Esophagus muscularis mucosa (tissue), 4 donors: ENCODE measurements around the gene LHCGR. TPM values are rescaled to one million over a fixed set of nuclear protein-coding genes. Genes with fewer than 3 reads are reported as not detected.
"Not testable (repeated sequence)": the region's sequence is repeated elsewhere in the genome, so short reads cannot be mapped to it uniquely, and the experiment has no call there.

Experiments used
- DNase-seq: peaks from one replicate; pipeline ENCODE4 v3.0.0-alpha.2; 2017; ENCODE audit errors: extremely low spot score
- H3K27ac ChIP-seq, 4 donors: fragments of 200-600 bp; sonication (generic); replicated peaks in 1 of 4; 1 replicate in 3 of 4; 2 replicates in 1 of 4; pipeline ENCODE4 v1.5.1; 2016 to 2019; ENCODE audit warnings: mild to moderate bottlenecking in 1 of 4
- H3K27me3 ChIP-seq, 4 donors: fragments of 200-600 bp; sonication (generic); one replicate each; pipeline versions ENCODE4 v1.5.1 to v1.6.0; 2016 to 2019
- H3K36me3 ChIP-seq, 4 donors: fragments of 200-600 bp; sonication (generic); one replicate each; pipeline ENCODE4 v1.5.1; 2016 to 2019
- H3K4me1 ChIP-seq, 4 donors: fragments of 200-600 bp; sonication (generic); one replicate each; pipeline ENCODE4 v1.5.1; 2016 to 2019
- H3K4me3 ChIP-seq, 4 donors: fragments of 200-600 bp; sonication (generic); 1 replicate in 2 of 4; 2 replicates in 2 of 4; pipeline ENCODE4 v1.5.1; 2016 to 2019; ENCODE audit warnings: mild to moderate bottlenecking in 4 of 4, moderate library complexity in 1 of 4
- H3K9me3 ChIP-seq, 4 donors: fragments of 200-600 bp; sonication (generic); 1 replicate in 3 of 4; 2 replicates in 1 of 4; pipeline ENCODE4 v1.5.1; 2016 to 2019
- EP300 ChIP-seq: sonication (generic); formaldehyde crosslinking; IDR thresholded peaks from one replicate; pipeline ENCODE4 v1.6.1; 2017; ENCODE audit warnings: antibody characterized with exemption
- POLR2A ChIP-seq: fragments of 450-650 bp; IDR thresholded peaks from one replicate; pipeline ENCODE4 v1.6.1; 2017; ENCODE audit warnings: antibody characterized with exemption, moderate library complexity, mild to moderate bottlenecking, low read depth
- POLR2AphosphoS5 ChIP-seq, 2 donors: sonication (generic); formaldehyde crosslinking; IDR thresholded peaks; one replicate each; pipeline ENCODE4 v1.6.1; 2017; ENCODE audit warnings: antibody characterized with exemption in 2 of 2
- WGBS: methylation state at CpG from one replicate; pipeline ENCODE4 v1.1.5; 2018; 5-methylcytosine and 5-hydroxymethylcytosine counted together
- intact Hi-C: fragments of 100-400 bp; cut with DNase I; formaldehyde crosslinking; loops from one replicate; pipeline ENCODE4 v1.15.1; 2023
- total RNA-seq, 4 donors: library from RNA; depleted of rRNA; stranded (reverse); fragments of >200 nt; gene quantifications; one replicate each; pipeline versions ENCODE4 v1.1.0 to v1.2.1, GENCODE V29; 2016
- TF ChIP-seq, protein P1 (sequence below), 3 experiments: fragments of 200-600 bp in 2 of 3; fragments of 450-650 bp in 1 of 3; sonication (generic) in 2 of 3; IDR thresholded peaks; one replicate each; pipeline ENCODE4 v1.5.1; 2017 to 2019; ENCODE audit warnings: antibody characterized with exemption in 3 of 3, mild to moderate bottlenecking in 2 of 3, moderate library complexity in 1 of 3

LHCGR gene
- total RNA-seq, 4 donors from 2014 or later: 0.65 to 4.6 (median 2.8) TPM

- Histone ChIP-seq H3K4me3 (no peak overlapping the region), H3K4me1 (peaks cover 2 to 51% (median 34%) of the 10 kb centered on the region in 4 donors), H3K36me3 (no peaks in the 10 kb centered on the region), H3K27me3 (peaks cover 0 to 4% (median 0%) of the 10 kb centered on the region in 4 donors), H3K9me3 (no peaks in the 10 kb centered on the region), H3K27ac (peak overlapping the region in 1 of 4 donors; percentile 23)
- intact Hi-C loops: no loop called here
- DNase-seq: no peak
- TF ChIP-seq POLR2AphosphoS5 (IDR thresholded peaks at IDR 0.05) (no peak), EP300 (no peak), POLR2A (no peak)
- TF ChIP-seq, protein P1, sequence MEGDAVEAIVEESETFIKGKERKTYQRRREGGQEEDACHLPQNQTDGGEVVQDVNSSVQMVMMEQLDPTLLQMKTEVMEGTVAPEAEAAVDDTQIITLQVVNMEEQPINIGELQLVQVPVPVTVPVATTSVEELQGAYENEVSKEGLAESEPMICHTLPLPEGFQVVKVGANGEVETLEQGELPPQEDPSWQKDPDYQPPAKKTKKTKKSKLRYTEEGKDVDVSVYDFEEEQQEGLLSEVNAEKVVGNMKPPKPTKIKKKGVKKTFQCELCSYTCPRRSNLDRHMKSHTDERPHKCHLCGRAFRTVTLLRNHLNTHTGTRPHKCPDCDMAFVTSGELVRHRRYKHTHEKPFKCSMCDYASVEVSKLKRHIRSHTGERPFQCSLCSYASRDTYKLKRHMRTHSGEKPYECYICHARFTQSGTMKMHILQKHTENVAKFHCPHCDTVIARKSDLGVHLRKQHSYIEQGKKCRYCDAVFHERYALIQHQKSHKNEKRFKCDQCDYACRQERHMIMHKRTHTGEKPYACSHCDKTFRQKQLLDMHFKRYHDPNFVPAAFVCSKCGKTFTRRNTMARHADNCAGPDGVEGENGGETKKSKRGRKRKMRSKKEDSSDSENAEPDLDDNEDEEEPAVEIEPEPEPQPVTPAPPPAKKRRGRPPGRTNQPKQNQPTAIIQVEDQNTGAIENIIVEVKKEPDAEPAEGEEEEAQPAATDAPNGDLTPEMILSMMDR (IDR thresholded peaks at IDR 0.05): no peak
Observed at GRCh38 chr2:48750128-48750739, 5.3 kb downstream of the LHCGR start.

DNA sequence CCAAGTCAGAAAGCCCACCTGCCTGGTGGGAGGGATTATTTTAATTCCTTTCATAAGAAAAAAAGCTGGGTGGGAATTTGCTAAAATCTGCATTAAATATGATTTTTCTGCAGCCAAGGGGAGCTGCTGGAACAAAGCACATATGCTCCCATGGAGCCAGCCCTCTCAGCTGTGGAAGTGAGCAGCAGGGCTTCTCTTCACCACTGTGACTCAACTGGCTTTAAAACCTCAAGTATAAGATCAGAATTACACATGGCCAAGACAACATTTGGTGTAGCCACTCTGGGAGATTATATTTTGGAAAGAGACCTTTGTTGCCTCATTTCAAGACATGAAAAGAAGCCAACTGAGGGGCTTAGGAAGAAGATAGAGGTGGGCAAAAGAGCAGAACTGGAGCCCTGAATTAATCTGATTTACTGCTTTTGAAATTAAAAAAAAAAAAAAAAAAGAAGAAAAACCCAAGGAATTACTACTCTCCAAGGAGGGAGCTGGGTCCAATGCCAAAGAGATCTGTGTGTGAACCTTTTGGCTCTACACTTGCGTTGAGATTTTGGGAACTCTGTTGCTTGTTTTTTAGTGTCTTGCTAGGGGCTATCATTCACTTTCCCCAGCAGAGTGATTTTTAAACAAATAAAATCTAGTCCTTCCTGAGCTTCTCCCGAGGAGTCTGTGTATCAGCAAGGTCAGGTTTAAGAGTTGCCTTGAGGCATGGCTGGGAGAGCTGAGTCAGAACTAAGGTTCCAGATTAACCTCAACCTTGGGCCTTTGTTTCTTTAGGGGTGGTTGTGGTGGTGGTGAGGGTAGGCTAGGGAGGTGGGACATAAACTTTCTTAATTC, 6.0 kb downstream of the LHCGR start:
- Histone ChIP-seq H3K4me3 (no peak overlapping the region), H3K4me1 (peaks cover 0 to 44% (median 29%) of the 10 kb centered on the region in 4 donors), H3K9me3 (no peaks in the 10 kb centered on the region), H3K27ac (peak overlapping the region in 3 of 4 donors; percentile 15 to 36 (median 23)), H3K36me3 (no peaks in the 10 kb centered on the region), H3K27me3 (no peaks in the 10 kb centered on the region)
- WGBS: 51% methylated on average over 2 of the region's 2 CpGs
- DNase-seq: peak; percentile 72
- TF ChIP-seq POLR2A (no peak), POLR2AphosphoS5 (IDR thresholded peaks at IDR 0.05) (no peak)
- TF ChIP-seq, protein P1 (IDR thresholded peaks at IDR 0.05): no peak
- intact Hi-C loops: no loop called here

DNA sequence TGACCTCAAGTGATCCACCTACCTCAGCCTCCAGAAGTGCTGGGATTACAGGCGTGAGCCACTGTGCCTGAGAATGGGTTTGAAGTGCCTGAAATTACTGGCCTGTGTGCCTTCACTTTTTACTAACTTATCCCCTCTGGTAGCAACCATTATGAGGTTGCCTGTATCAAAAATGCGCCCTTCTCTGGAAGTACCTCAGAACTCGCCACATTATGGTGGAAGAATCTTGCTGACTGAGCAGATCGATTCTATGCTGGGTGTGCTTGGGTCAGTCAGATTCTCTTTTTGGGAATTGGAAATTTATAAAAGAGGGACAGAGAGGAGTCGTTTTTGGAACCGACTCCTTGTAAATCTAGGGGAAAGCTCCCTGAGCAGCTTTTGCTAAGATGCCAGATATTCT, 8.2 kb downstream of the LHCGR start:
- intact Hi-C loops: no loop called here
- Histone ChIP-seq H3K27ac (no peak overlapping the region), H3K4me3 (no peak overlapping the region), H3K9me3 (no peaks in the 10 kb centered on the region), H3K27me3 (no peaks in the 10 kb centered on the region), H3K36me3 (no peaks in the 10 kb centered on the region), H3K4me1 (peaks cover 0 to 26% (median 21%) of the 10 kb centered on the region in 4 donors)
- 80% methylated on average over 6 of the region's 6 CpGs for WGBS
- peak; percentile 64 for DNase-seq
- TF ChIP-seq EP300: no peak
- no peak for TF ChIP-seq POLR2AphosphoS5 (IDR thresholded peaks at IDR 0.05)
- no peak for TF ChIP-seq POLR2A
- TF ChIP-seq, protein P1 (IDR thresholded peaks at IDR 0.05): no peak

- H3K4me3 ChIP-seq, H3K27ac ChIP-seq, DNase-seq, H3K36me3 ChIP-seq, intact Hi-C loops, H3K9me3 ChIP-seq, H3K27me3 ChIP-seq: not testable (repeated sequence)
- peaks cover 0 to 17% (median 12%) of the 10 kb centered on the region in 4 donors for H3K4me1 ChIP-seq
- WGBS: 96% methylated on average over 4 of the region's 4 CpGs
Observed at GRCh38 chr2:48739236-48739635, 16.3 kb downstream of the LHCGR start.

DNA sequence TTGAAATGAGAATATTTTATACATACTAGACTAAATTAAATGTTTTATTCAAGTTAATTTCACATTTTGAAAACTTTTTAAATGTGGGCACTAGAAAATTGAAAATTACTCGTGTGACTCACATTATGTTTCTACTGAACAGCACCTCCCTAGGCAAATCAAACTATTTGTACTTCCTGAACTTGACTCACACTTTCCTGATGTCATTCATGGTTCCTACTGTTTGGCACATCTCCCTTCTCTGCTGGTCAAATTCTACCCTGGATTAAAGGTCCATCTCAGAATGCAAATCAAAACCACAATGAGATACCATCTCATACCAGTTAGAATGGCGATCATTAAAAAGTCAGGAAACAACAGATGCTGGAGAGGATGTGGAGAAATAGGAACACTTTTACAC, 16.7 kb downstream of the LHCGR start:
- Histone ChIP-seq H3K27ac (no peak overlapping the region), H3K4me3 (no peak overlapping the region), H3K27me3 (no peaks in the 10 kb centered on the region), H3K36me3 (no peaks in the 10 kb centered on the region), H3K4me1 (peaks cover 0 to 18% (median 15%) of the 10 kb centered on the region in 4 donors), H3K9me3 (no peaks in the 10 kb centered on the region)
- WGBS: 60% methylated on average over 2 of the region's 2 CpGs
- TF ChIP-seq, protein P1 (IDR thresholded peaks at IDR 0.05): no peak
- TF ChIP-seq POLR2A: no peak
- no peak for TF ChIP-seq POLR2AphosphoS5 (IDR thresholded peaks at IDR 0.05)
- TF ChIP-seq EP300: no peak
- intact Hi-C loops: no loop called here
- no peak for DNase-seq
